OCI-LY1 (cell line): ENCODE results near the gene SLC12A3.

Source experiments
- CTCF ChIP-seq: fragments of 200-600 bp; sonication (generic), shearing (Covaris generic); IDR thresholded peaks from 2 replicates; pipeline ENCODE4 v1.5.1; 2017; ENCODE audit warnings: mild to moderate bottlenecking, antibody characterized with exemption, low read length, moderate library complexity, mixed read lengths
- EZH2 ChIP-seq: fragments of 200-600 bp; sonication (generic), shearing (Covaris generic); IDR thresholded peaks from 2 replicates; pipeline ENCODE4 v1.8.0; 2017; ENCODE audit warnings: borderline replicate concordance, mixed run types, mild to moderate bottlenecking, antibody characterized with exemption, low read length, moderate library complexity, mixed read lengths

DNA sequence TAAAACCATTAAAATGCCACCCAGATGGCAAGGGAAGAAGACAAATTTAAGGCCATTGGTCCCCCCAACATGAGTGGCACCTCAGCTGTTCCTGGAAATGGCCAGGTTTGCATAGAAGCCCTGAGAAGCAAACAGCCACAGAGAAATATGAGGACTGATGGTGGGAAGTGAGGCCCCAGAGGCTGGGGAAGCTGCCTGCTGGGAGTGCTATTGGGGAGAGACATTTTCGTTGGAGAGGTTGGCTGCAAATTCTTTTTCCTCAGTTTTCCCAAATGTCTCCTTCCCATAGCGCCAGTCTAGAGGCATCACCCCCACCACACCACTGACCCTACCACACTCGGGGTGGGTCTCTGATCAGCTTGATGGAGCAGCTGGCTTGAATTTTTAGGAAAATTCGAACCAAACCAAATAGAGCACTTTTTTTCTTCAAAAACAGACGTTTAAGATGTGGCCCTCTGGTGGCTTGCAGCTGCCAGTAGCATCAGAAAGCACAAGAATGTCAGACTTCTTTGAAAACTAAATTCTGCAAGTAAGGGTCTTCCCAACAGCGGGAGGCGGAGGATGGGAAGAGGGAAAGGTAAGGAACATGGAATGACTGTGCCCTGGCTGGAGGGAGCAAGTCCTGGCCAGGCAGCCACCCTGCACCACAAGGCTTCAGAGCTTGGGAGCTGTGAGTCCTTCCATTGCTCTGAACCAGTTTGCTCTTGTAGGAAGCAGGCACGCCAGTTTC is 13.2 kb upstream of the SLC12A3 start:
- TF ChIP-seq CTCF (peak; percentile 57), EZH2 (no peak)
